HG03060 (cell line): ENCODE measurements around the gene COPG1.

ENCODE experiments used
- ATAC-seq: cut with Tn5 transposase; IDR thresholded peaks from one replicate; pipeline ENCODE4 v1.9.1; 2021; ENCODE audit warnings: low read depth, moderate number of reproducible peaks; ENCODE audit not compliant: unreplicated experiment

Gene COPG1

GRCh38 chr3:129326595-129326994 is 77.2 kb downstream of the COPG1 start:
- no peak for ATAC-seq
